ENCODE data around the gene SPATA24. TPM values are rescaled to one million over a fixed set of nuclear protein-coding genes. Genes with fewer than 3 reads are reported as not detected.

The SPATA24 gene
- total and polyA plus RNA-seq, 2 of the 13 experiments (the other 11 are each of a cell fraction or from before 2014, with no cell fraction given) = 6.0 to 11.1 TPM

- TF ChIP-seq ZNF142 (CRISPR knock-in tag; IDR thresholded peaks at IDR 0.05) (no peak), ZNF777 (CRISPR knock-in tag; IDR thresholded peaks at IDR 0.05) (0 out of 2 replicates have a peak, but pooled peaks have one; percentile 1), GZF1 (CRISPR knock-in tag; IDR thresholded peaks at IDR 0.05) (no peak), ZNF432 (CRISPR knock-in tag; IDR thresholded peaks at IDR 0.05; ENCODE audit: borderline replicate concordance) (no peak), ATM (IDR thresholded peaks at IDR 0.05; ENCODE audit: borderline replicate concordance) (no peak), GPN1 (CRISPR knock-in tag; IDR thresholded peaks at IDR 0.05; ENCODE audit: borderline replicate concordance) (no peak), ZNF430 (CRISPR knock-in tag; IDR thresholded peaks at IDR 0.05) (no peak), ATAD3A (CRISPR knock-in tag; IDR thresholded peaks at IDR 0.05) (no peak), BORCS8-MEF2B (CRISPR knock-in tag; IDR thresholded peaks at IDR 0.05) (no peak), PCBP2 (optimal IDR thresholded peaks at IDR 0.05; ENCODE audit: low read depth, low read length, poor library complexity, severe bottlenecking) (no peak), TAF1 (CRISPR knock-in tag; IDR thresholded peaks at IDR 0.05) (peak; percentile 40; the same call in 1 of the 2 replicates), NR2F2 (IDR thresholded peaks at IDR 0.05; ENCODE audit: borderline replicate concordance, low read depth) (no peak), ZBTB7B (CRISPR knock-in tag; IDR thresholded peaks at IDR 0.05) (no peak), MEF2D (CRISPR knock-in tag; IDR thresholded peaks at IDR 0.05) (no peak), NRL (CRISPR knock-in tag; IDR thresholded peaks at IDR 0.05; ENCODE audit: borderline replicate concordance) (no peak)
- TF ChIP-seq, protein P1, sequence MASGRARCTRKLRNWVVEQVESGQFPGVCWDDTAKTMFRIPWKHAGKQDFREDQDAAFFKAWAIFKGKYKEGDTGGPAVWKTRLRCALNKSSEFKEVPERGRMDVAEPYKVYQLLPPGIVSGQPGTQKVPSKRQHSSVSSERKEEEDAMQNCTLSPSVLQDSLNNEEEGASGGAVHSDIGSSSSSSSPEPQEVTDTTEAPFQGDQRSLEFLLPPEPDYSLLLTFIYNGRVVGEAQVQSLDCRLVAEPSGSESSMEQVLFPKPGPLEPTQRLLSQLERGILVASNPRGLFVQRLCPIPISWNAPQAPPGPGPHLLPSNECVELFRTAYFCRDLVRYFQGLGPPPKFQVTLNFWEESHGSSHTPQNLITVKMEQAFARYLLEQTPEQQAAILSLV (CRISPR knock-in tag; IDR thresholded peaks at IDR 0.05; ENCODE audit: borderline replicate concordance) = no peak
- TF ChIP-seq, protein P2, sequence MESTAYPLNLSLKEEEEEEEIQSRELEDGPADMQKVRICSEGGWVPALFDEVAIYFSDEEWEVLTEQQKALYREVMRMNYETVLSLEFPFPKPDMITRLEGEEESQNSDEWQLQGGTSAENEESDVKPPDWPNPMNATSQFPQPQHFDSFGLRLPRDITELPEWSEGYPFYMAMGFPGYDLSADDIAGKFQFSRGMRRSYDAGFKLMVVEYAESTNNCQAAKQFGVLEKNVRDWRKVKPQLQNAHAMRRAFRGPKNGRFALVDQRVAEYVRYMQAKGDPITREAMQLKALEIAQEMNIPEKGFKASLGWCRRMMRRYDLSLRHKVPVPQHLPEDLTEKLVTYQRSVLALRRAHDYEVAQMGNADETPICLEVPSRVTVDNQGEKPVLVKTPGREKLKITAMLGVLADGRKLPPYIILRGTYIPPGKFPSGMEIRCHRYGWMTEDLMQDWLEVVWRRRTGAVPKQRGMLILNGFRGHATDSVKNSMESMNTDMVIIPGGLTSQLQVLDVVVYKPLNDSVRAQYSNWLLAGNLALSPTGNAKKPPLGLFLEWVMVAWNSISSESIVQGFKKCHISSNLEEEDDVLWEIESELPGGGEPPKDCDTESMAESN (CRISPR knock-in tag; conservative IDR thresholded peaks at IDR 0.05) = no peak
- TF ChIP-seq, protein P3, sequence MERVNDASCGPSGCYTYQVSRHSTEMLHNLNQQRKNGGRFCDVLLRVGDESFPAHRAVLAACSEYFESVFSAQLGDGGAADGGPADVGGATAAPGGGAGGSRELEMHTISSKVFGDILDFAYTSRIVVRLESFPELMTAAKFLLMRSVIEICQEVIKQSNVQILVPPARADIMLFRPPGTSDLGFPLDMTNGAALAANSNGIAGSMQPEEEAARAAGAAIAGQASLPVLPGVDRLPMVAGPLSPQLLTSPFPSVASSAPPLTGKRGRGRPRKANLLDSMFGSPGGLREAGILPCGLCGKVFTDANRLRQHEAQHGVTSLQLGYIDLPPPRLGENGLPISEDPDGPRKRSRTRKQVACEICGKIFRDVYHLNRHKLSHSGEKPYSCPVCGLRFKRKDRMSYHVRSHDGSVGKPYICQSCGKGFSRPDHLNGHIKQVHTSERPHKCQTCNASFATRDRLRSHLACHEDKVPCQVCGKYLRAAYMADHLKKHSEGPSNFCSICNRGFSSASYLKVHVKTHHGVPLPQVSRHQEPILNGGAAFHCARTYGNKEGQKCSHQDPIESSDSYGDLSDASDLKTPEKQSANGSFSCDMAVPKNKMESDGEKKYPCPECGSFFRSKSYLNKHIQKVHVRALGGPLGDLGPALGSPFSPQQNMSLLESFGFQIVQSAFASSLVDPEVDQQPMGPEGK (CRISPR knock-in tag; IDR thresholded peaks at IDR 0.05) = peak; percentile 67
Measured at GRCh38 chr5:139385061-139386049, 18.5 kb downstream of the SPATA24 start (continued).

Measured in HepG2 (cell line).